AG09309 (cell line): Measurements from ENCODE around the gene CDH4.

Experiments
- DNase-seq: peaks from one replicate; pipeline ENCODE4 v3.0.0-alpha.2; 2010; ENCODE audit warnings: low read depth
- H3K4me3 ChIP-seq: 2 replicates; pipeline ENCODE4 v1.5.1; 2011; ENCODE audit warnings: mild to moderate bottlenecking, low read depth, low read length, moderate library complexity; ENCODE audit not compliant: control insufficient read depth
- TF ChIP-seq, protein P1 (sequence below): IDR thresholded peaks from 2 replicates; pipeline ENCODE4 v1.5.1; 2011; ENCODE audit warnings: mild to moderate bottlenecking, low read depth, low read length, inconsistent platforms; ENCODE audit not compliant: insufficient read depth, control insufficient read depth; ENCODE audit errors: missing control alignments

Gene CDH4

DNA sequence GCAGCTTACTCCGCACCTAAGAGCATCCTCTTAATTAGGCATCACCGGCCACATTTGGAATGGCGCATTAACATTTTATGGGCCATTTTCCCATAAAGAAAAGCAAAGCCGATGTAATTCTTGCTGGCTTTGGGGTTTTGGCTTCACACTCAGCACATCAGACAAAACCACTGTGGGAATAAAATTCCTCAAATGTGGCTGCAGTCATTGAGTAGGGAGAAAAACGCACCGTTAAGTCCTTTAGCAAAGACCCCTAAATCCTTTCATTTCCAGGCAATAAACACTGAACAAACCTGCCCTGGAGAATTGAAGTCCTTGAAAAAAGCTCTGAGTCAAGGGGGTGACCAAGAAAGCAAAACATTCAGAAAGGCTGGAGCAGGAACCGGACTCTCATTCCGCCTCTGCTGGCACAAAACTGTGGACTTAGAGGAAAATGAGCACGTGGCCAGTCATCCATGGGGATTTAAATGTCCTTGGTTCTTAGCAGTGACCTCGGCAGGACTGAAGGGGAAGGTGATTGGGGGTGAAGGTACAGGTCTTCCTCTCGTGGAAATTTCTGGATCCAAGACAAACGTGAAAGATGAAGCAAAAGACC, 102.9 kb downstream of the CDH4 start:
- TF ChIP-seq, protein P1, sequence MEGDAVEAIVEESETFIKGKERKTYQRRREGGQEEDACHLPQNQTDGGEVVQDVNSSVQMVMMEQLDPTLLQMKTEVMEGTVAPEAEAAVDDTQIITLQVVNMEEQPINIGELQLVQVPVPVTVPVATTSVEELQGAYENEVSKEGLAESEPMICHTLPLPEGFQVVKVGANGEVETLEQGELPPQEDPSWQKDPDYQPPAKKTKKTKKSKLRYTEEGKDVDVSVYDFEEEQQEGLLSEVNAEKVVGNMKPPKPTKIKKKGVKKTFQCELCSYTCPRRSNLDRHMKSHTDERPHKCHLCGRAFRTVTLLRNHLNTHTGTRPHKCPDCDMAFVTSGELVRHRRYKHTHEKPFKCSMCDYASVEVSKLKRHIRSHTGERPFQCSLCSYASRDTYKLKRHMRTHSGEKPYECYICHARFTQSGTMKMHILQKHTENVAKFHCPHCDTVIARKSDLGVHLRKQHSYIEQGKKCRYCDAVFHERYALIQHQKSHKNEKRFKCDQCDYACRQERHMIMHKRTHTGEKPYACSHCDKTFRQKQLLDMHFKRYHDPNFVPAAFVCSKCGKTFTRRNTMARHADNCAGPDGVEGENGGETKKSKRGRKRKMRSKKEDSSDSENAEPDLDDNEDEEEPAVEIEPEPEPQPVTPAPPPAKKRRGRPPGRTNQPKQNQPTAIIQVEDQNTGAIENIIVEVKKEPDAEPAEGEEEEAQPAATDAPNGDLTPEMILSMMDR = no peak
- no peak for DNase-seq
- H3K4me3 ChIP-seq = no peak overlapping the region

DNA sequence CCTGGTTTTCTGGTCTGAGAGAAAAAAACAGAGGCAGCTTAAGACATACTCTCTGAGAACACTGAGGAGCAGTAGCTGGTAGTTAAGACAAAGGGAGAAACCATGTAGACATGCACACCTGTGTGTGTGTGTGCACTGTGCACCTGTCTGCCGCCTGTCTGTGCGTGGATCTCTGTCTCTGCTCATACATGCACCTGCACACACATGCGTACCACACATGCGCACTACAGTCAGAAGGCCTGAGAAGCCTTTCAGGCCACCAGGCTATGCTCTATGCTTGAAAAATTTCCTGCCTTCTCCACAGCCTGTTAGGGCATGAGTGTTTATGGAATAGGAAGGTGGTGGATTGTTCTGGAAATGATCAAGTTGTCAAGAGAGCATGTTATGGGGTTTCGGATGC, 103.5 kb downstream of the CDH4 start:
- TF ChIP-seq, protein P1 = no peak
- H3K4me3 ChIP-seq = no peak overlapping the region
- no peak for DNase-seq

DNA sequence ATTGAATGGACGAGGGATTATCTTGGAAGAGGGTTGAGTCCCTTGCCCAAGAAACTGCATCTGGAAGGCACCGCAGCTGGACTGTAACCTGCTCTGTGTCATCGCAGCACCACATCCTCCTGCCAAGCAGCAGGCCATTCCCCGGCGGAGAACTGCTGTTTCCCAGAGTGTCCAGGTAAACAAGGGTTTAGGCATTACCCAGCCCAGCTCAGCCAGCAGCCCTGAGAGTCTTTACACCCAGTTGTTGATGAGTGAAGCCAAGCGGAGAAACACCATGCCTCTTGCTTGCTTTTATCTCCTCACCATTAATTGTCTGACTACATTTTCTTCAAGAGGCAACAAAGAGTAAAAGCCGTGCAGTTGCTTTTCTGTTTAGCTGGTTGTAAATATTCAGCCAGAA, 104.1 kb downstream of the CDH4 start:
- no peak overlapping the region for H3K4me3 ChIP-seq
- DNase-seq = no peak
- TF ChIP-seq, protein P1 = no peak

DNA sequence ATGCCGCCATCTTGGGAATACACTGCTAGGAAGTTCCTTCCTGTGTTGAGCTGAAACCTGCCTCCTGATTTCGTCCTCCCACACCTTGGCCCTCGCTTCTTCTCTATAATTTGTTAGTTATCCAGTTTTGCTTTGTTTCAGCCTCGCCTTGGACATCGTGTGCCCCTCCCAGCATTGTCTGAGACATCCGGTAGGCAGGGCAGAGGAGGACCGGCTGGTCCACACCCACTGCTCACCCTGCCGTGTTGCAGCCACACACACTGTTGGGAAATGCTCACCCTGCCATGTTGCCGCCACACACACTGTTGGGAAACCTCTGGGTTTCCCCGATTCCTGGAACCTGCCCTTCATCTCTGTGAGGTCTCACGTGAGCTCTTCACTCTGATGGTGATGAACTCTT, 105.1 kb downstream of the CDH4 start:
- no peak for DNase-seq
- no peak overlapping the region for H3K4me3 ChIP-seq
- TF ChIP-seq, protein P1 = no peak

DNA sequence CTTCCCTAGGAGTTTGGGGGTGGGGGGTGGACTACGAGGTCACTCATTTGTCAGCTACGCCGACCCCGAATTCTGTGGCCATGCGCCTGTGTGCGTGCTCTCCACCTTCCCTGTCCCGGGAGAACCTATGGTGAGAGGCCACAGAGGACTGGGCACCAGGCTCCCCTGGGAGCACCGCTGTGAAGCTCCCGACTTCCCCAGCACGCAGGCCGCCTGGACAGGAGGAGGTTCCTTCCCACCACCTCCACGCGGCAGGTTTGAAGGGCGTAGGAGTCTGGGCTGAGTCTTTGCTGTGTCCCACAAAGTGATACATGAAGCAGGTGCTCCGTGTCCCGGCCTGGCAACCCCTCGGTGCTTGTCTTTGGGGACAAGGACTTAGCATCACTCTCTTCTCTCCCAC, 107.2 kb downstream of the CDH4 start:
- TF ChIP-seq, protein P1 = no peak
- no peak overlapping the region for H3K4me3 ChIP-seq
- DNase-seq = no peak

DNA sequence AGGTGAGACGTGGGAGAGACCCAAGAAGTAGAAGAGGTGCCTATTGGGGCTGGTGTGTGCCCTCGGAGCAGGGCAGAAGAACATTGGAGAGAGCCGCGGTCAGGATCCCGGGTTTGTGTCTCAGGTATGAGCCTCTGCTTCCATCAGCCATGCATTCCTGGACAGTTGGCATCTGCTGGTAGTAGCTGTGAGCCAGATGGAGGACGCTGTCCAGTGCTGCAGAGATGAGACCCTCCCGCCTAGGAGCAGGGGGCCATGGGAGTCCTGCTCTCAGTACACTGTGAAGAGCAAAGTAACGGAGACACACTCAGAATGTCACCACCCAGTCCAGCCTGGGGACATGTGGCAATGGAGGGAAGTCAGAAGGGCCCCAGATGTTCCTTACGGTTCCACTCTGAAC, 108.2 kb downstream of the CDH4 start:
- H3K4me3 ChIP-seq = no peak overlapping the region
- no peak for DNase-seq
- TF ChIP-seq, protein P1 = no peak

DNA sequence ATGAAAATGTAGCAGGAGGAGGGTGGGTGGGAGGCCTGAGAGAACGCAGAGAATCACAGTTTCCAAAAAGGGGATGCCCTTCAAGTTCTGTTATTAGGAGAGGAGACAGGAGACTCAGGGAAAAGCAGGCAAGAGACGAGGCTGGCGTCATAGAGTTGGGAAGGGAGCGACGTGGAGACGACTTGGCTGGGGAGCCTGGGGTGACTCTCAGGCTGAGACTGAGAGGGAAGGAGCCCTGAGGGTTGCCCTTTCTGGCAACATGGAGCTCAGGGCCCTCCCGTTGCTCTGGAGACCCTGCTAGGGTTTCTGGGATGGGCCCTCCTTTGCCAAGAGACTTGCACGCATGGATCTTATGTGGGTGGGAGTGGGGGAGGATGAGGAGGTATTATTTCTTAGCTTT, 108.9 kb downstream of the CDH4 start:
- no peak overlapping the region for H3K4me3 ChIP-seq
- DNase-seq = no peak
- TF ChIP-seq, protein P1 = no peak
